ENCODE results near the gene ZNF79.

The ZNF79 gene

DNA sequence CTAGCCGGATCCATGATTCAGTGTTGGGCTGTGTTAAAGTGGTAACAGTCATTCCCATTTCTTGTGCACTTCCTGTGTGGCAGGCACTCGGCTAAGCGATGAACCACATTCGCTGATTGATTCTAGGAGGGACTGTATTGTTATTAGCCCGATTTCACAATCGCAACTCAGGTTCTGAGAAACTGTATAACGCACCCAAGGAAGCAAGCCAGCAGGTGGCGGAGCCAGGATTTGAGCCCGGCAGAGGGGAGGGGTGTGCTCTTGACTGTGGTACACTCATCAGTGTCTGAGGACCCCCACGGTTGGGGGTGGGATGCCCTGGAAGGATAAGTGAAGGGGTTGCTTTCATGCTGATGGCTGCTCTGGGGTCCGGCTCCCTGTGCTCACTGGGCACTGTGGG, 61.8 kb downstream of the ZNF79 start:
- TF ChIP-seq, protein P1, sequence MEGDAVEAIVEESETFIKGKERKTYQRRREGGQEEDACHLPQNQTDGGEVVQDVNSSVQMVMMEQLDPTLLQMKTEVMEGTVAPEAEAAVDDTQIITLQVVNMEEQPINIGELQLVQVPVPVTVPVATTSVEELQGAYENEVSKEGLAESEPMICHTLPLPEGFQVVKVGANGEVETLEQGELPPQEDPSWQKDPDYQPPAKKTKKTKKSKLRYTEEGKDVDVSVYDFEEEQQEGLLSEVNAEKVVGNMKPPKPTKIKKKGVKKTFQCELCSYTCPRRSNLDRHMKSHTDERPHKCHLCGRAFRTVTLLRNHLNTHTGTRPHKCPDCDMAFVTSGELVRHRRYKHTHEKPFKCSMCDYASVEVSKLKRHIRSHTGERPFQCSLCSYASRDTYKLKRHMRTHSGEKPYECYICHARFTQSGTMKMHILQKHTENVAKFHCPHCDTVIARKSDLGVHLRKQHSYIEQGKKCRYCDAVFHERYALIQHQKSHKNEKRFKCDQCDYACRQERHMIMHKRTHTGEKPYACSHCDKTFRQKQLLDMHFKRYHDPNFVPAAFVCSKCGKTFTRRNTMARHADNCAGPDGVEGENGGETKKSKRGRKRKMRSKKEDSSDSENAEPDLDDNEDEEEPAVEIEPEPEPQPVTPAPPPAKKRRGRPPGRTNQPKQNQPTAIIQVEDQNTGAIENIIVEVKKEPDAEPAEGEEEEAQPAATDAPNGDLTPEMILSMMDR (IDR thresholded peaks at IDR 0.05): no peak
- DNase-seq (ENCODE audit: low spot score): no peak

DNA sequence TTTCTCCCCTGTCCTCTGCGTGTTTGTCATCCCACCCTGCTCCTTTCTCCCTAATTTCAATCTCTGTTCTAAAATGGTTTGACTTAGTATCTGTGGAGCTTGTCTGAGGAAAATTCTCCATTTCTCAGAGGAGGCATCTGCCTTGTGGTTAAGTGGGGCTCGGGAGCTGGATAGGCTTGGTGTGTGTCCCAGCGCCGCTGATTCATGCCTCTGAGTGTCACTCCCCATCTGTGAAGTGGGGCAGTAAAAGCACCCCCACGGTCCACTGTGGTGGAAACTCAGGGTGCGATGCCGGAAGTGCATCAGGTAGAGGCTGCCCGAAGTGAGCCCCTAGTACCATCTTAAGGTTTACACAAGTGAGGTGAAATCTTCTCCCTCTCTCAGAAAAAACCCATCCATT, 64.8 kb downstream of the ZNF79 start:
- no peak overlapping the region for H3K27ac ChIP-seq
- no peak overlapping the region for H3K4me3 ChIP-seq
- DNase-seq (ENCODE audit: low spot score): no peak
- TF ChIP-seq, protein P1 (IDR thresholded peaks at IDR 0.05): no peak

More for the DNA sequence above, 61.8 kb downstream of the ZNF79 start:
- no peak overlapping the region for H3K27ac ChIP-seq
- no peak overlapping the region for H3K4me3 ChIP-seq

DNA sequence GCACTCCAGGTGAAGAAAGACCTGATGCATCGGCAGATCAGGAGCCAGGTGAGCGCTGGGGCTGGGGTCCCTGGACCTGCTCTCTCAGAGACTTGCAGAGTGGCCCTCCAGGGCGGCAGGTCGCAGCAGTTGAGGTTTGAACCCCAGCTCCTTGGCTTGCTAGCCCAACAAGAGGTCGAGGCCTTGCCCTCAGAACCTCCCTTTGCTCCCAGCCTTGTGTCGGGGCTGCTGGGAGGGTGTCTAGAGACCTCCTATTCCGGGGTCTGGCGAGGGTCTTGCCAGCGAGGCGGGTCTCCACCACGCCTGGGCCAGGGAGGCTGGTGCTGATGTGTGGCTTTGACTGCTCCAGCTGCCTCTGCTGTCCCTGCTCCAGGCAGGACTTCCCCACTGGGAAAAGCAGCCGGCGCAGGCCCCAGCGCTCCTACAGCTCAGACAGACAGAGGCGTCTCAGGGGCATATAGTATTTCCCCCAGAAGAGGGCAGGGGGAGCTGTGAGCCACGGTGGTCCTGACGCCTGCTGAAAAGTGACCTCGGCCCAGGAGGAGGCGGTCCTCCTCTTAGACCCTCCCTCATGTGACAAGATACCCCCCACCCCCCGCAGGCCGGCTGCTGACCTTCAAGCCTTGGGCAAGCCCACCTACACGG, 65.4 kb downstream of the ZNF79 start:
- no peak for DNase-seq (ENCODE audit: low spot score)
- TF ChIP-seq, protein P1 (IDR thresholded peaks at IDR 0.05): no peak
- H3K4me3 ChIP-seq: no peak overlapping the region
- no peak overlapping the region for H3K27ac ChIP-seq

DNA sequence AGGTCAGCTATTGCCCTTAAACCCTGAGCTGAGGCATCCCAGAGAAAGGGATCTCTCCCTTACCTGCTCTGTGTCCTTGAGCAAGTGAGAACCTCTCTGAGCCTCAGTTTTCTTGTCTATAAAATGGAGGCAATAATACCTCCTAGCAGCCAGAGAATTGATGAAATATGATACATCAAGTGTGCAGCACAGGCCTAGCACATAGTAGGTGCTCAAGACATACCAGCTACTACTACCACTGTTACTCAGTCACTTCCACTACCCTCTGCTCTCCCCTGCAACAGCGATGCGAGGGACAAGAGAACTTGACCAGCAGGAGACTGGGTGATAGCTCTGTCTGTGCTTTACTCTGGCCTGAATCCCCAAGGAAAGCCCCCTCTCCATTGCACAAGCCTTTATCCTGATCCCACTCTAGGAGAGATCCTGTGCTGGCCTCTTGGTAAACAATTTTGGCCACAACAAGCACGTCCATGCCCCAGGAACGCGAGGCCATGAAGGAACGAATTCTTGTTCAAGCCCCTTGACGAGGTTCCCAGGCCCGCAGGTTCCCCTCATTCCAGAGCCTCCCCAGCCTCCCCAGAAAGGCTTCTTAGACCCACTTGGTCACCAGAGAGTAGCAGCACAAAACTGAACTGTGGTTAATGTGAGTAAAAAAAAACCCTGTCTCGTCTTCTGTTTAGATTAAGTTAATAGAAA, 66.5 kb downstream of the ZNF79 start:
- no peak for DNase-seq (ENCODE audit: low spot score)
- no peak overlapping the region for H3K4me3 ChIP-seq
- TF ChIP-seq, protein P1 (IDR thresholded peaks at IDR 0.05): no peak
- H3K27ac ChIP-seq: no peak overlapping the region

DNA sequence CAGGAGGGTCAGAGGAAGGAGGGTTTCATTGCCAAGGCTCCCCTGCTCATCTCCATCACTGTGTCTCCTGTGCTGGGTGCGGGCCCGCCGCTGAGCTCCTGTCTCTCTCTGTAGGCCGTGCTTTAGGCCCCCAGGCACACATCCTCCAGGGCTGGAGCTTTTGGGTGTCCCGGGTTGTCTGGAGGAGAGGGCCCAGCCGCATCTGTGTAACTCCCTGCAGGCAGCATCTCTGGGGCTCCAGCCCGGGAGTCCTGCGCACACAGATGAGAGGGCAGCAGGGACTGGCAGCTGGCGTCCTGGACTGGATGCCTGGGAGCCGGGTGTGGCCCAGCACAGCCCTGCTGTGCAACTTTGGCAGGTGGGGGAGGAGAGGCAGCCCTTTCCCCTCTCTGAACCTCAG, 67.3 kb downstream of the ZNF79 start:
- TF ChIP-seq, protein P1 (IDR thresholded peaks at IDR 0.05): no peak
- no peak overlapping the region for H3K4me3 ChIP-seq
- no peak overlapping the region for H3K27ac ChIP-seq
- DNase-seq (ENCODE audit: low spot score): no peak

DNA sequence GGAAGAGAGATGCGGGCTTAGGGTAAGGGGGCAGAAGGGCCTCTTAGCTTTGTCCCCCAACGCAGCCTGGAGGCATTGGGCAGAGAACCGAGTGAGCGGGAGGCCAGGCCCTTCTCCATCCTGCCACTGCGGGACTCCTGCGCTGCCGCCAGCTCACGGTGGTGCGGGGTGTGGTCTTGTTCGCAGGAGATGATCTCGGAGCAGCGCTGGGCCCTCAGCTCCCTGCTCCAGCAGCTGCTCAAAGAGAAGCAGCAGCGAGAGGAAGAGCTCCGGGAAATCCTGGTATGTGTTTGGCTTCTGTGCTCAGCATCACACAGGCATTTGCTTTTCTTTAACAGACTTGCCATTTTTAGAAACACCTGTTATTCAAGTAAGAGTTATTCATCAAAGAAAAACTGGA, 68.4 kb downstream of the ZNF79 start:
- DNase-seq (ENCODE audit: low spot score): no peak
- no peak overlapping the region for H3K4me3 ChIP-seq
- TF ChIP-seq, protein P1 (IDR thresholded peaks at IDR 0.05): no peak
- no peak overlapping the region for H3K27ac ChIP-seq
